ENCODE measurements around the gene PLEKHH2. TPM values are rescaled to one million over a fixed set of nuclear protein-coding genes. Genes with fewer than 3 reads are reported as not detected.
"Not testable (repeated sequence)": the region's sequence is repeated elsewhere in the genome, so short reads cannot be mapped to it uniquely, and the experiment has no call there.

The PLEKHH2 gene
- total RNA-seq: under 0.01 TPM

- DNase-seq (ENCODE audit: low read depth in 2 of 3, low spot score in 2 of 3): peak; percentile 58 to 85 (median 81)
Measured at GRCh38 chr2:43637030-43637803, at the start of gene PLEKHH2. Gene PLEKHH2, plus strand, starts transcription at chr2:43637260. Its CDS starts 7,414 bp downstream, at chr2:43644674.

- no peak for DNase-seq (ENCODE audit: low read depth in 2 of 3, low spot score in 2 of 3)
Measured at GRCh38 chr2:43592443-43592842, 44.6 kb upstream of the PLEKHH2 start.

- DNase-seq (ENCODE audit: low read depth in 2 of 3, low spot score in 2 of 3): no peak
Measured at GRCh38 chr2:43593254-43593653, 43.8 kb upstream of the PLEKHH2 start.

- DNase-seq (ENCODE audit: low read depth in 2 of 3, low spot score in 2 of 3): no peak
Measured at GRCh38 chr2:43594875-43595274, 42.2 kb upstream of the PLEKHH2 start.

GRCh38 chr2:43595603-43596412 lies 41.3 kb upstream of the PLEKHH2 start, which contains the start of gene THADA:
Gene THADA, minus strand, starts transcription at chr2:43596038. Its CDS starts 3,646 bp downstream, at chr2:43592392.
- peak; percentile 93 to 99 (median 99) for DNase-seq (ENCODE audit: low read depth in 2 of 3, low spot score in 2 of 3)

- not testable (repeated sequence) for DNase-seq (ENCODE audit: low read depth in 2 of 3, low spot score in 2 of 3)
Measured at GRCh38 chr2:43600596-43600995, 36.5 kb upstream of the PLEKHH2 start.

- DNase-seq (ENCODE audit: low read depth in 2 of 3, low spot score in 2 of 3): no peak
Measured at GRCh38 chr2:43604674-43605073, 32.4 kb upstream of the PLEKHH2 start.

- DNase-seq (ENCODE audit: low read depth in 2 of 3, low spot score in 2 of 3): peak in 2 of 3 donors; percentile 23 to 56
Measured at GRCh38 chr2:43605079-43605655, 31.9 kb upstream of the PLEKHH2 start.

- DNase-seq (ENCODE audit: low read depth in 2 of 3, low spot score in 2 of 3): no peak
Measured at GRCh38 chr2:43605851-43606250, 31.2 kb upstream of the PLEKHH2 start.

GRCh38 chr2:43609290-43609918 lies 27.7 kb upstream of the PLEKHH2 start:
- peak in 2 of 3 donors; percentile 42 to 70 for DNase-seq (ENCODE audit: low read depth in 2 of 3, low spot score in 2 of 3)

- no peak for DNase-seq (ENCODE audit: low read depth in 2 of 3, low spot score in 2 of 3)
Measured at GRCh38 chr2:43610361-43610760, 26.7 kb upstream of the PLEKHH2 start.

GRCh38 chr2:43611987-43612894 lies 24.8 kb upstream of the PLEKHH2 start:
- DNase-seq (ENCODE audit: low read depth in 2 of 3, low spot score in 2 of 3): peak; percentile 42 to 83 (median 68)

- no peak for DNase-seq (ENCODE audit: low read depth in 2 of 3, low spot score in 2 of 3)
Measured at GRCh38 chr2:43612944-43613343, 24.1 kb upstream of the PLEKHH2 start.

- DNase-seq (ENCODE audit: low read depth in 2 of 3, low spot score in 2 of 3): no peak
Measured at GRCh38 chr2:43616967-43617680, 19.9 kb upstream of the PLEKHH2 start.

- no peak for DNase-seq (ENCODE audit: low read depth in 2 of 3, low spot score in 2 of 3)
Measured at GRCh38 chr2:43619511-43619910, 17.5 kb upstream of the PLEKHH2 start.

- no peak for DNase-seq (ENCODE audit: low read depth in 2 of 3, low spot score in 2 of 3)
Measured at GRCh38 chr2:43622931-43623451, 14.1 kb upstream of the PLEKHH2 start.

- no peak for DNase-seq (ENCODE audit: low read depth in 2 of 3, low spot score in 2 of 3)
Measured at GRCh38 chr2:43631618-43632317, 5.3 kb upstream of the PLEKHH2 start.

- DNase-seq (ENCODE audit: low read depth in 2 of 3, low spot score in 2 of 3): no peak
Measured at GRCh38 chr2:43634604-43635306, 2.3 kb upstream of the PLEKHH2 start.

All from hematopoietic multipotent progenitor cell (in vitro differentiated cells).